Keratinocyte (primary cell): ENCODE data around the gene CAPN11. TPM values are rescaled to one million over a fixed set of nuclear protein-coding genes. Genes with fewer than 3 reads are reported as not detected.

Experiments
- DNase-seq: peaks from one replicate; pipeline ENCODE4 v3.0.0-alpha.2; 2011; ENCODE audit warnings: low read depth, missing footprints, low spot score
- FAIRE-seq: peaks from 2 replicates; lab custom pipeline; 2011; peaks lifted over from hg19 to GRCh38; lab: Jason Lieb, UNC
- H2AFZ ChIP-seq: 2 replicates; pipeline ENCODE4 v1.6.0; 2012; ENCODE audit warnings: low read length, control low read depth, inconsistent platforms; ENCODE audit not compliant: control insufficient read depth
- H3K27ac ChIP-seq: 2 replicates; pipeline ENCODE4 v1.5.1; 2011; ENCODE audit warnings: low read length; ENCODE audit not compliant: control insufficient read depth, insufficient read depth
- H3K27me3 ChIP-seq: 3 replicates; pipeline ENCODE4 v1.6.0; 2011; ENCODE audit warnings: low read length; ENCODE audit not compliant: control insufficient read depth, insufficient read depth; ENCODE audit errors: extremely low read depth
- H3K36me3 ChIP-seq, 2 experiments: 2 replicates in 1 of 2; 3 replicates in 1 of 2; pipeline ENCODE4 v1.5.1; 2011; ENCODE audit warnings: low read length in 2 of 2, mild to moderate bottlenecking in 1 of 2; ENCODE audit not compliant: control insufficient read depth in 2 of 2, insufficient read depth in 2 of 2; ENCODE audit errors: extremely low read depth in 1 of 2
- H3K4me1 ChIP-seq: 3 replicates; pipeline ENCODE4 v1.5.1; 2011; ENCODE audit warnings: low read length; ENCODE audit not compliant: control insufficient read depth, insufficient read depth; ENCODE audit errors: extremely low read depth
- H3K4me2 ChIP-seq: 3 replicates; pipeline ENCODE4 v1.6.0; 2011; ENCODE audit warnings: low read depth, low read length; ENCODE audit not compliant: control insufficient read depth, insufficient read depth; ENCODE audit errors: extremely low read depth
- H3K4me3 ChIP-seq, 3 experiments: fragments of 200-600 bp in 1 of 3; sonication (generic) in 1 of 3; 2 replicates in 2 of 3; 3 replicates in 1 of 3; pipeline ENCODE4 v1.5.1; 2011 to 2016; ENCODE audit warnings: low read length in 3 of 3, mild to moderate bottlenecking in 3 of 3, control low read depth in 2 of 3, inconsistent platforms in 1 of 3, low read depth in 1 of 3, mixed read lengths in 1 of 3, mixed run types in 1 of 3, moderate library complexity in 1 of 3; ENCODE audit not compliant: control insufficient read depth in 2 of 3, insufficient read depth in 2 of 3; ENCODE audit errors: extremely low read depth in 1 of 3
- H3K79me2 ChIP-seq: 2 replicates; pipeline ENCODE4 v1.6.0; 2012; ENCODE audit warnings: low read length; ENCODE audit not compliant: control insufficient read depth, insufficient read depth
- H3K9ac ChIP-seq: 3 replicates; pipeline ENCODE4 v1.6.0; 2011; ENCODE audit warnings: low read length; ENCODE audit not compliant: control insufficient read depth, insufficient read depth; ENCODE audit errors: extremely low read depth
- H3K9me1 ChIP-seq: 3 replicates; pipeline ENCODE4 v1.6.0; 2011; ENCODE audit warnings: low read length; ENCODE audit not compliant: control insufficient read depth, insufficient read depth; ENCODE audit errors: extremely low read depth
- H3K9me3 ChIP-seq: 2 replicates; pipeline ENCODE4 v1.5.1; 2012; ENCODE audit warnings: low read depth, low read length; ENCODE audit not compliant: control insufficient read depth
- H4K20me1 ChIP-seq: 3 replicates; pipeline ENCODE4 v1.6.0; 2011; ENCODE audit warnings: low read length; ENCODE audit not compliant: control insufficient read depth, insufficient read depth; ENCODE audit errors: extremely low read depth
- CTCF ChIP-seq, 3 experiments: IDR thresholded peaks in 1 of 3; conservative IDR thresholded peaks in 1 of 3; optimal IDR thresholded peaks in 1 of 3; 2 replicates in 2 of 3; 3 replicates in 1 of 3; pipeline versions ENCODE3 to v1.5.1; 2011; ENCODE audit warnings: low read length in 3 of 3, mild to moderate bottlenecking in 3 of 3, moderate library complexity in 2 of 3, control low read depth in 1 of 3, inconsistent platforms in 1 of 3; ENCODE audit not compliant: insufficient read depth in 2 of 3; ENCODE audit errors: extremely low read depth in 1 of 3
- EZH2 ChIP-seq: IDR thresholded peaks from one replicate; pipeline ENCODE4 v1.6.1; 2012; ENCODE audit warnings: inconsistent platforms, mild to moderate bottlenecking, low read length, moderate library complexity
- dilution Hi-C: fragments of 300-500 bp; cut with MboI; formaldehyde crosslinking; loops from one replicate; pipeline ENCODE4 v1.7.0; 2020; ENCODE audit warnings: low sequenced_read_pairs; ENCODE audit not compliant: extremely low pct_ligation_motif_present
- polyA plus RNA-seq, 5 experiments: library from polyadenylated mRNA; depleted of rRNA in 3 of 5; stranded (reverse) in 3 of 5; stranded (forward) in 1 of 5; unstranded in 1 of 5; fragments of >200 nt; gene quantifications; 1 replicate in 1 of 5; 2 replicates in 3 of 5; 3 replicates in 1 of 5; pipeline versions ENCODE4 v1.2.1 to v1.2.3, GENCODE V29; 2011 to 2012; ENCODE audit warnings: missing spikeins in 2 of 5, low read depth in 1 of 5, low replicate concordance in 1 of 5

CAPN11 gene
- polyA plus RNA-seq, 1 donor (not counting 4 experiments of a cell fraction or from before 2014, with no cell fraction given), result not detected

- DNase-seq (peak; percentile 68), FAIRE-seq (peak; percentile 73)
- Histone ChIP-seq H3K9me3 (no peaks in the 10 kb centered on the region), H3K27me3 (no peaks in the 10 kb centered on the region), H3K27ac (peak overlapping the region; percentile 93), H3K4me3 (peak overlapping the region in 2 of 3 experiments; percentile 40 to 58), H4K20me1 (peaks cover 6% of the 10 kb centered on the region), H3K9me1 (peaks cover 4% of the 10 kb centered on the region), H2AFZ (no peak overlapping the region), H3K36me3 (peaks cover 24 to 35% of the 10 kb centered on the region in 2 experiments), H3K79me2 (peaks cover 71% of the 10 kb centered on the region), H3K9ac (peak overlapping the region; percentile 71), H3K4me1 (peaks cover 65% of the 10 kb centered on the region), H3K4me2 (peak overlapping the region; percentile 88)
- no peak for TF ChIP-seq EZH2
- TF ChIP-seq CTCF (optimal IDR thresholded peaks at IDR 0.05 in 1 of 3, IDR thresholded peaks at IDR 0.05 in 1 of 3, conservative IDR thresholded peaks at IDR 0.05 in 1 of 3; ENCODE audit: extremely low read depth in 1 of 3, insufficient read depth in 2 of 3, low read length in 3 of 3), result no peak
- dilution Hi-C loops, result no loop called here
These were observed 42.8 kb upstream of the CAPN11 start for GRCh38 chr6:44115866-44116265.

- DNase-seq (no peak), FAIRE-seq (peak; percentile 75)
- Histone ChIP-seq H2AFZ (no peak overlapping the region), H3K4me1 (peaks cover 72% of the 10 kb centered on the region), H3K9me3 (no peaks in the 10 kb centered on the region), H3K27ac (peak overlapping the region; percentile 93), H3K27me3 (no peaks in the 10 kb centered on the region), H4K20me1 (peaks cover 6% of the 10 kb centered on the region), H3K4me2 (peak overlapping the region; percentile 88), H3K36me3 (peaks cover 16 to 26% of the 10 kb centered on the region in 2 experiments), H3K79me2 (peaks cover 71% of the 10 kb centered on the region), H3K9ac (peak overlapping the region; percentile 71), H3K9me1 (peaks cover 4% of the 10 kb centered on the region), H3K4me3 (peak overlapping the region in 2 of 3 experiments; percentile 40 to 58)
- TF ChIP-seq EZH2 (no peak), CTCF (optimal IDR thresholded peaks at IDR 0.05 in 1 of 3, IDR thresholded peaks at IDR 0.05 in 1 of 3, conservative IDR thresholded peaks at IDR 0.05 in 1 of 3; ENCODE audit: extremely low read depth in 1 of 3, insufficient read depth in 2 of 3, low read length in 3 of 3) (no peak)
- dilution Hi-C loops, result no loop called here
These were observed 41.8 kb upstream of the CAPN11 start for GRCh38 chr6:44116641-44117382.
